ENCODE results near the gene STX7. TPM values are rescaled to one million over a fixed set of nuclear protein-coding genes. Genes with fewer than 3 reads are reported as not detected.

The STX7 gene
- total RNA-seq, 1 donor, result 43.8 TPM

DNA sequence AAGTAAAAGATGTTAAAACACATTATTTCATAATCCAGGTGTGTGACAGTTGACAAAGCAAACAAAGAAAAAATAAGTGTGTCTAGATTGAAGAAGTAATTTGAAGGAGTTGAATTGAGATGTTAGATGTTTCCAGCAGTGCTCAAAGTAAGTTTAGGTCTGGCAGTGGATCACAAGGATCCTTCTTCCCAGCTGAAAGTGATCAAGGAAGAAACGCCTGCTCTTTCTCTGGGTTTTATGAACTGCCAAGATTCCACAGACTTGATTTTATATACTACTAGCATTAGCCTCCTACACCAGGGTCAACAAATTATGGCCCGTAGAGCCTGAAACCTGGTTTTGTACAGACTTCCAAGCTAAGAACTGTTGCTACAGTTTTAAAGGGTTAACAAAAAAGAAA lies 30.3 kb downstream of the STX7 start:
- Histone ChIP-seq H3K4me1 (ENCODE audit: insufficient read depth, low read length) (peaks cover 6% of the 10 kb centered on the region), H3K27ac (ENCODE audit: low read depth, low read length) (no peak overlapping the region), H4K20me1 (ENCODE audit: insufficient read depth, low read length) (peaks cover 22% of the 10 kb centered on the region), H3K4me3 (ENCODE audit: insufficient read depth, low read length) (no peak overlapping the region), H2AFZ (ENCODE audit: low read length) (no peak overlapping the region), H3K27me3 (ENCODE audit: insufficient read depth, low read length) (no peaks in the 10 kb centered on the region), H3K36me3 (ENCODE audit: insufficient read depth, low read length) (no peaks in the 10 kb centered on the region), H3K4me2 (ENCODE audit: insufficient read depth, low read length) (no peak overlapping the region), H3K9me3 (ENCODE audit: low read depth, low read length) (no peaks in the 10 kb centered on the region), H3K79me2 (ENCODE audit: insufficient read depth, low read length) (peaks cover 71% of the 10 kb centered on the region)
- no peak for DNase-seq (ENCODE audit: insufficient read length, low spot score, missing footprints)
- TF ChIP-seq, protein P1, sequence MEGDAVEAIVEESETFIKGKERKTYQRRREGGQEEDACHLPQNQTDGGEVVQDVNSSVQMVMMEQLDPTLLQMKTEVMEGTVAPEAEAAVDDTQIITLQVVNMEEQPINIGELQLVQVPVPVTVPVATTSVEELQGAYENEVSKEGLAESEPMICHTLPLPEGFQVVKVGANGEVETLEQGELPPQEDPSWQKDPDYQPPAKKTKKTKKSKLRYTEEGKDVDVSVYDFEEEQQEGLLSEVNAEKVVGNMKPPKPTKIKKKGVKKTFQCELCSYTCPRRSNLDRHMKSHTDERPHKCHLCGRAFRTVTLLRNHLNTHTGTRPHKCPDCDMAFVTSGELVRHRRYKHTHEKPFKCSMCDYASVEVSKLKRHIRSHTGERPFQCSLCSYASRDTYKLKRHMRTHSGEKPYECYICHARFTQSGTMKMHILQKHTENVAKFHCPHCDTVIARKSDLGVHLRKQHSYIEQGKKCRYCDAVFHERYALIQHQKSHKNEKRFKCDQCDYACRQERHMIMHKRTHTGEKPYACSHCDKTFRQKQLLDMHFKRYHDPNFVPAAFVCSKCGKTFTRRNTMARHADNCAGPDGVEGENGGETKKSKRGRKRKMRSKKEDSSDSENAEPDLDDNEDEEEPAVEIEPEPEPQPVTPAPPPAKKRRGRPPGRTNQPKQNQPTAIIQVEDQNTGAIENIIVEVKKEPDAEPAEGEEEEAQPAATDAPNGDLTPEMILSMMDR (IDR thresholded peaks at IDR 0.05; ENCODE audit: extremely low read depth, low read depth, low read length), result no peak

DNA sequence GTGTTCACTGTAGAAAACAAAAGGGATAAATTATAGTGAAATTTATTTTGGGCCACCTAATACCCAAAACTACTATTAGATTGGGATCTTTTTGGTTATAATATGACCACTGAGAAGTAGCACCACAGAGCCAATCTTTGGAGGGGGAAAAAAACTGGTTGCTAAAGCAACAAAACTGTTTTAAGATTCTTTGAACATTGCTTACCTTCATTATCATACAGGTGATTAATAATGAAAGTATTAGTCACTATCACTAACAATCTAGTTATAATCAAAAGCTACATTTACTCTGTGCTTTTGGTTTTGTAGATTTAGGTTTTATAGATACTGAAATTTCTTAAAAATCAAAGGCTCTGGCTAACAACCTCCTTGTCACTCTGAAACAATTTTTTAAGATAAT lies 31.7 kb downstream of the STX7 start:
- Histone ChIP-seq H3K4me2 (ENCODE audit: insufficient read depth, low read length) (no peak overlapping the region), H3K36me3 (ENCODE audit: insufficient read depth, low read length) (no peaks in the 10 kb centered on the region), H3K4me3 (ENCODE audit: insufficient read depth, low read length) (no peak overlapping the region), H3K79me2 (ENCODE audit: insufficient read depth, low read length) (peaks cover 74% of the 10 kb centered on the region), H3K27me3 (ENCODE audit: insufficient read depth, low read length) (no peaks in the 10 kb centered on the region), H2AFZ (ENCODE audit: low read length) (no peak overlapping the region), H3K4me1 (ENCODE audit: insufficient read depth, low read length) (peaks cover 6% of the 10 kb centered on the region), H4K20me1 (ENCODE audit: insufficient read depth, low read length) (peaks cover 22% of the 10 kb centered on the region), H3K27ac (ENCODE audit: low read depth, low read length) (no peak overlapping the region), H3K9me3 (ENCODE audit: low read depth, low read length) (no peaks in the 10 kb centered on the region)
- DNase-seq (ENCODE audit: insufficient read length, low spot score, missing footprints), result no peak
- TF ChIP-seq, protein P1 (IDR thresholded peaks at IDR 0.05; ENCODE audit: extremely low read depth, low read depth, low read length), result no peak

DNA sequence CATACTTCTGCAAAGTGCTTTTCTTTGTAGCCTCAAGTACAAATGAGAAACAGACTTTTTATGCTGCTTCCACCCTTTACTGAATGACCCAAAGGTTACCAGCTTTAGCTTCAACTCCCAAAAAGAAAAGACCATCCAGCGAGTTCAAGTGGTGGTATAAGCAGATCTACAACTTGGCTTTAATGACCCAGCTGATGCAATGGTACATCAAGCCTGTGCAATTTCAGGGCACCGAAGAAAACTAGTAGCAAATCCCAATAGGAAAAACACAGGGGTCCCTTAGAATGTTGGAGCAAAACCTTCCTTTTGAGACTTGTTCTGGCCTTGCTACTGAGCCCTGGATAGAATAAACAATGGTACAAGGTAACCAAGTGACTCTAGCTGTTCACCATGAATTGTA lies 33.8 kb downstream of the STX7 start:
- H3K4me1 ChIP-seq (ENCODE audit: insufficient read depth, low read length), result peaks cover 6% of the 10 kb centered on the region
- no peaks in the 10 kb centered on the region for H3K9me3 ChIP-seq (ENCODE audit: low read depth, low read length)
- no peak overlapping the region for H3K4me3 ChIP-seq (ENCODE audit: insufficient read depth, low read length)
- TF ChIP-seq, protein P1 (IDR thresholded peaks at IDR 0.05; ENCODE audit: extremely low read depth, low read depth, low read length), result no peak
- DNase-seq (ENCODE audit: insufficient read length, low spot score, missing footprints), result no peak
- no peaks in the 10 kb centered on the region for H3K36me3 ChIP-seq (ENCODE audit: insufficient read depth, low read length)
- no peak overlapping the region for H3K4me2 ChIP-seq (ENCODE audit: insufficient read depth, low read length)
- peaks cover 10% of the 10 kb centered on the region for H4K20me1 ChIP-seq (ENCODE audit: insufficient read depth, low read length)
- H3K79me2 ChIP-seq (ENCODE audit: insufficient read depth, low read length), result peaks cover 67% of the 10 kb centered on the region
- no peak overlapping the region for H2AFZ ChIP-seq (ENCODE audit: low read length)
- H3K27me3 ChIP-seq (ENCODE audit: insufficient read depth, low read length), result no peaks in the 10 kb centered on the region
- H3K27ac ChIP-seq (ENCODE audit: low read depth, low read length), result no peak overlapping the region

DNA sequence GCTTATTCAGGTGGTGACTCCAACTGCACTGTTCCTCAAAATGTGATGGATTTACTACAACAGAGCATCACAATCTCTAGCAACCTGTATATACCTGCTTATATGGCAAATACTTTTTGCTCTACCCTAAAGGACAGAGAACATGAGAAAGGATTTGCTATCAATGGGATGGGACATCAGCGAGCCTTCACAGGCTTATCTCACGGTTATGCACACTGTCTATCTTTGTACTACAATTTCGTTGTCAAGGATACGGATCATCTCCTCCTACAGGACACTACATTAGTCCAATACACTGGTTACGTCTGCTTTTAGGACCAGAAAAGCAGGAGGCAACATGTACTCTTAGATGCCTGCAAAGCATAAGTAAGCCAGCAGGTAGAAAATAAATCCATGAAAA lies 34.2 kb downstream of the STX7 start:
- H3K4me2 ChIP-seq (ENCODE audit: insufficient read depth, low read length), result no peak overlapping the region
- TF ChIP-seq, protein P1 (IDR thresholded peaks at IDR 0.05; ENCODE audit: extremely low read depth, low read depth, low read length), result no peak
- peaks cover 63% of the 10 kb centered on the region for H3K79me2 ChIP-seq (ENCODE audit: insufficient read depth, low read length)

More for the DNA sequence above, 34.2 kb downstream of the STX7 start:
- H3K27me3 ChIP-seq (ENCODE audit: insufficient read depth, low read length), result no peaks in the 10 kb centered on the region
- H4K20me1 ChIP-seq (ENCODE audit: insufficient read depth, low read length), result peaks cover 9% of the 10 kb centered on the region
- no peak overlapping the region for H3K27ac ChIP-seq (ENCODE audit: low read depth, low read length)
- H3K4me3 ChIP-seq (ENCODE audit: insufficient read depth, low read length), result no peak overlapping the region
- H2AFZ ChIP-seq (ENCODE audit: low read length), result no peak overlapping the region
- peaks cover 1% of the 10 kb centered on the region for H3K4me1 ChIP-seq (ENCODE audit: insufficient read depth, low read length)
- no peaks in the 10 kb centered on the region for H3K9me3 ChIP-seq (ENCODE audit: low read depth, low read length)
- DNase-seq (ENCODE audit: insufficient read length, low spot score, missing footprints), result no peak
- H3K36me3 ChIP-seq (ENCODE audit: insufficient read depth, low read length), result no peaks in the 10 kb centered on the region

Measured in osteoblast (primary cell).